ENCODE results near the gene FRMD5. TPM values are rescaled to one million over a fixed set of nuclear protein-coding genes. Genes with fewer than 3 reads are reported as not detected.
"Not testable (repeated sequence)": the region's sequence is repeated elsewhere in the genome, so short reads cannot be mapped to it uniquely, and the experiment has no call there.

The FRMD5 gene
- total RNA-seq, 4 donors from 2014 or later: 0.15 to 2.5 (median 0.29) TPM

- DNase-seq (ENCODE audit: low spot score in 2 of 2): no peak
- TF ChIP-seq POLR2A (IDR thresholded peaks at IDR 0.05) (no peak), CTCF (IDR thresholded peaks at IDR 0.05) (no peak)
- intact Hi-C loops (cut with DNase I; ENCODE audit: low total_unique reads): no loop called here
- no peak overlapping the region for H3K4me3 ChIP-seq (ENCODE audit: low read depth, poor library complexity, severe bottlenecking)
These were observed 349.6 kb downstream of the FRMD5 start for GRCh38 chr15:43845421-43845820.

- peak in 1 of 2 donors; percentile 48 for DNase-seq (ENCODE audit: low spot score in 2 of 2)
- WGBS, 2 donors: 92% methylated on average over 6 of the region's 6 CpGs
- H3K4me3 ChIP-seq (ENCODE audit: low read depth, poor library complexity, severe bottlenecking); intact Hi-C loops (cut with DNase I; ENCODE audit: low total_unique reads): not testable (repeated sequence)
These were observed 362.6 kb downstream of the FRMD5 start for GRCh38 chr15:43832485-43832884.

- intact Hi-C loops (cut with DNase I; ENCODE audit: low total_unique reads); H3K4me3 ChIP-seq (ENCODE audit: low read depth, poor library complexity, severe bottlenecking): not testable (repeated sequence)
- peak in 1 of 2 donors; percentile 57 for DNase-seq (ENCODE audit: low spot score in 2 of 2)
- 89 to 93% methylated on average over 14 of the region's 14 CpGs for WGBS, 2 donors
These were observed 363.5 kb downstream of the FRMD5 start for GRCh38 chr15:43831519-43832052.

GRCh38 chr15:43830691-43831275 lies 364.3 kb downstream of the FRMD5 start:
- DNase-seq (ENCODE audit: low spot score in 2 of 2): peak in 1 of 2 donors; percentile 62
- H3K4me3 ChIP-seq (ENCODE audit: low read depth, poor library complexity, severe bottlenecking); intact Hi-C loops (cut with DNase I; ENCODE audit: low total_unique reads): not testable (repeated sequence)
- WGBS, 2 donors: 94 to 95% methylated on average over 9 of the region's 9 CpGs

GRCh38 chr15:43829951-43830540 lies 365.0 kb downstream of the FRMD5 start:
- peak in 1 of 2 donors; percentile 66 for DNase-seq (ENCODE audit: low spot score in 2 of 2)
- H3K4me3 ChIP-seq (ENCODE audit: low read depth, poor library complexity, severe bottlenecking); intact Hi-C loops (cut with DNase I; ENCODE audit: low total_unique reads): not testable (repeated sequence)
- 92 to 93% methylated on average over 9 of the region's 9 CpGs for WGBS, 2 donors

- intact Hi-C loops (cut with DNase I; ENCODE audit: low total_unique reads): no loop called here
- DNase-seq (ENCODE audit: low spot score in 2 of 2): peak in 1 of 2 donors; percentile 28
- TF ChIP-seq POLR2A (IDR thresholded peaks at IDR 0.05) (no peak), CTCF (IDR thresholded peaks at IDR 0.05) (no peak)
- H3K4me3 ChIP-seq (ENCODE audit: low read depth, poor library complexity, severe bottlenecking): no peak overlapping the region
- 35 to 43% methylated on average over 6 of the region's 6 CpGs for WGBS, 2 donors
These were observed 366.9 kb downstream of the FRMD5 start for GRCh38 chr15:43828061-43828657.

- 4 to 5% methylated on average over 35 to 48 of the region's 48 CpGs for WGBS, 2 donors
- peak; percentile 71 to 96 for DNase-seq (ENCODE audit: low spot score in 2 of 2)
- H3K4me3 ChIP-seq (ENCODE audit: low read depth, poor library complexity, severe bottlenecking): peak within 1 kb of the TSS; percentile 34
- intact Hi-C loops (cut with DNase I; ENCODE audit: low total_unique reads): no loop called here
- TF ChIP-seq POLR2A (IDR thresholded peaks at IDR 0.05) (no peak), CTCF (IDR thresholded peaks at IDR 0.05) (no peak)
These were observed 368.3 kb downstream of the FRMD5 start, which contains the start of gene WDR76 for GRCh38 chr15:43826508-43827341. Gene WDR76, plus strand, starts transcription at chr15:43827002. Its CDS starts 31 bp downstream, at chr15:43827033.

Data from lower leg skin (tissue), 4 donors.